Ishikawa (cell line): ENCODE data around the gene MAP4K4.

Experiments used
- CEBPB ChIP-seq: IDR thresholded peaks from 2 replicates; pipeline ENCODE4 v1.6.1; 2012
- CREB1 ChIP-seq: IDR thresholded peaks from 2 replicates; pipeline ENCODE4 v1.6.1; 2012; ENCODE audit warnings: low read depth
- EGR1 ChIP-seq: IDR thresholded peaks from 2 replicates; pipeline ENCODE4 v1.6.1; 2012
- EP300 ChIP-seq: IDR thresholded peaks from 2 replicates; pipeline ENCODE4 v1.6.1; 2012; ENCODE audit warnings: borderline replicate concordance
- FOXM1 ChIP-seq: IDR thresholded peaks from 2 replicates; pipeline ENCODE4 v1.6.1; 2012; ENCODE audit warnings: low read depth, borderline replicate concordance
- NFIC ChIP-seq: IDR thresholded peaks from 2 replicates; pipeline ENCODE4 v1.6.1; 2012
- RAD21 ChIP-seq: IDR thresholded peaks from 2 replicates; pipeline ENCODE4 v1.6.1; 2012; ENCODE audit warnings: low read depth
- TAF1 ChIP-seq: IDR thresholded peaks from 2 replicates; pipeline ENCODE4 v1.6.1; 2012; ENCODE audit warnings: low read depth, mild to moderate bottlenecking
- TCF12 ChIP-seq: IDR thresholded peaks from 2 replicates; pipeline ENCODE4 v1.6.1; 2012; ENCODE audit warnings: low read depth
- TEAD4 ChIP-seq: IDR thresholded peaks from 2 replicates; pipeline ENCODE4 v1.6.1; 2012
- YY1 ChIP-seq: IDR thresholded peaks from 2 replicates; pipeline ENCODE4 v1.6.1; 2012; ENCODE audit warnings: low read depth
- ZBTB7A ChIP-seq: IDR thresholded peaks from 2 replicates; pipeline ENCODE4 v1.6.1; 2012; ENCODE audit warnings: low read depth
- TF ChIP-seq, protein P1 (sequence below): IDR thresholded peaks from 2 replicates; pipeline ENCODE4 v1.6.1; 2012
- TF ChIP-seq, protein P2 (sequence below): IDR thresholded peaks from 2 replicates; pipeline ENCODE4 v1.6.1; 2012; ENCODE audit warnings: low read depth, mild to moderate bottlenecking
- TF ChIP-seq, protein P3 (sequence below): IDR thresholded peaks from 2 replicates; pipeline ENCODE4 v1.6.1; 2012

MAP4K4 gene

DNA sequence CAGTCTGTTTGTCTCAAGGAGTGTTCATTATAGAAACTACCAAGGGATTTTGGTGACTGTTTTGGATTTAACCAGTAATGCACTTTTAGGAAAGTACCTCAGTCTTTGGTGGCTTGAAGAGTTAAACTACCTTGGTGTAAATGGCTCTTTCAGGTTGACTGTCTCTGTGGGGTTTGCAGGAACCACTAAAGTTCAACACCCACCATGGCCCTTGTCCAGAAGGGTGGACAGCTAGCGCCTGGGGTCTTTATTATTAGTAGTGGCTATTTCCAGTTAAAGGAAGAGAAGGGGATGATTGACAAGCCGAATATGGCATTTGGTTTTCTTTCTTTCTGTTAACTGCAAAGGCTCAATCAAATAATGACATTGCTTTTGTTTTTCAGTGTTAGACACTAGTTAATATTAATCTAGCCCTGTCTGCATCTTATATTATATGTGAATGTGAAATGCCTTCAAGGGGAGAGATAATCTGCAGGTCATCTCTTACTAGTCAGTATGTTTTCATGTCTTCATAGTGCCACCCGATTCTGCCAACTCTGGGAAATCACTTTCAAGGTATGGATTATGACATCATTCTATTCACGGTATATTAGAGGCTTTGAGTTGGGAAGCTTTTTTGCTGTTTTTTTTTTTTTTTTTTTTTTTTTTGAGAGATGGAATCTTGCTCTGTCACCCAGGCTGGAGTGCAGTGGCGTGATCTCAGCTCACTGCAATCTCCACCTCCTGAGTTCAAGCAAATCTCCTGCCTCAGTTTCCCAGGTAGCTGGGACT is 56.4 kb downstream of the MAP4K4 start:
- TF ChIP-seq EGR1 (no peak), TCF12 (no peak), FOXM1 (no peak), YY1 (no peak), CREB1 (no peak), NFIC (no peak)
- TF ChIP-seq, protein P1, sequence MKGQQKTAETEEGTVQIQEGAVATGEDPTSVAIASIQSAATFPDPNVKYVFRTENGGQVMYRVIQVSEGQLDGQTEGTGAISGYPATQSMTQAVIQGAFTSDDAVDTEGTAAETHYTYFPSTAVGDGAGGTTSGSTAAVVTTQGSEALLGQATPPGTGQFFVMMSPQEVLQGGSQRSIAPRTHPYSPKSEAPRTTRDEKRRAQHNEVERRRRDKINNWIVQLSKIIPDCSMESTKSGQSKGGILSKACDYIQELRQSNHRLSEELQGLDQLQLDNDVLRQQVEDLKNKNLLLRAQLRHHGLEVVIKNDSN, result no peak
- TF ChIP-seq, protein P2, sequence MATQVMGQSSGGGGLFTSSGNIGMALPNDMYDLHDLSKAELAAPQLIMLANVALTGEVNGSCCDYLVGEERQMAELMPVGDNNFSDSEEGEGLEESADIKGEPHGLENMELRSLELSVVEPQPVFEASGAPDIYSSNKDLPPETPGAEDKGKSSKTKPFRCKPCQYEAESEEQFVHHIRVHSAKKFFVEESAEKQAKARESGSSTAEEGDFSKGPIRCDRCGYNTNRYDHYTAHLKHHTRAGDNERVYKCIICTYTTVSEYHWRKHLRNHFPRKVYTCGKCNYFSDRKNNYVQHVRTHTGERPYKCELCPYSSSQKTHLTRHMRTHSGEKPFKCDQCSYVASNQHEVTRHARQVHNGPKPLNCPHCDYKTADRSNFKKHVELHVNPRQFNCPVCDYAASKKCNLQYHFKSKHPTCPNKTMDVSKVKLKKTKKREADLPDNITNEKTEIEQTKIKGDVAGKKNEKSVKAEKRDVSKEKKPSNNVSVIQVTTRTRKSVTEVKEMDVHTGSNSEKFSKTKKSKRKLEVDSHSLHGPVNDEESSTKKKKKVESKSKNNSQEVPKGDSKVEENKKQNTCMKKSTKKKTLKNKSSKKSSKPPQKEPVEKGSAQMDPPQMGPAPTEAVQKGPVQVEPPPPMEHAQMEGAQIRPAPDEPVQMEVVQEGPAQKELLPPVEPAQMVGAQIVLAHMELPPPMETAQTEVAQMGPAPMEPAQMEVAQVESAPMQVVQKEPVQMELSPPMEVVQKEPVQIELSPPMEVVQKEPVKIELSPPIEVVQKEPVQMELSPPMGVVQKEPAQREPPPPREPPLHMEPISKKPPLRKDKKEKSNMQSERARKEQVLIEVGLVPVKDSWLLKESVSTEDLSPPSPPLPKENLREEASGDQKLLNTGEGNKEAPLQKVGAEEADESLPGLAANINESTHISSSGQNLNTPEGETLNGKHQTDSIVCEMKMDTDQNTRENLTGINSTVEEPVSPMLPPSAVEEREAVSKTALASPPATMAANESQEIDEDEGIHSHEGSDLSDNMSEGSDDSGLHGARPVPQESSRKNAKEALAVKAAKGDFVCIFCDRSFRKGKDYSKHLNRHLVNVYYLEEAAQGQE, result no peak
- TF ChIP-seq, protein P3, sequence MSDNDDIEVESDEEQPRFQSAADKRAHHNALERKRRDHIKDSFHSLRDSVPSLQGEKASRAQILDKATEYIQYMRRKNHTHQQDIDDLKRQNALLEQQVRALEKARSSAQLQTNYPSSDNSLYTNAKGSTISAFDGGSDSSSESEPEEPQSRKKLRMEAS, result no peak

DNA sequence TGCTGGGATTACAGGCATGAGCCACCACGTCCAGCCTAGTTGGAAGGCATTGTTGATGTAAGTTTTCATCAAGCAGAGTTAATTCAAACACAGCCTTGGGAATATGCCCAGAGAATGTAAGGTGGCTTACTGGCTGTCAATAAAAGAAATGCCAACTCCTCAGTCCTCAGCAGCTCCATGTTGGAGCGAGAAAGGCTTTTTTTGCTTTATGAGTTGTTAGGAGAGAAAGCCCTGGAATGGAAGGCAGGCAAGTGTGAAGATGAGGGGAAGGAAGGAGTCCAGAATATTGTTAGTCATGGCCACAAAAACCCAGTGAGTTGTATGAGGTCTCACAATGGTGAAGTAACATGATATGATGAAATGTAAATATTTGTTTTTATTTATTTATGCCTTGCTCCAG is 57.1 kb downstream of the MAP4K4 start:
- TF ChIP-seq YY1, result no peak
- no peak for TF ChIP-seq CREB1
- TF ChIP-seq, protein P2, result no peak
- TF ChIP-seq CEBPB, result no peak
- TF ChIP-seq RAD21, result no peak
- TF ChIP-seq TEAD4, result no peak
- TF ChIP-seq FOXM1, result no peak
- TF ChIP-seq, protein P3, result no peak
- TF ChIP-seq ZBTB7A, result no peak
- TF ChIP-seq NFIC, result no peak
- TF ChIP-seq, protein P1, result no peak

DNA sequence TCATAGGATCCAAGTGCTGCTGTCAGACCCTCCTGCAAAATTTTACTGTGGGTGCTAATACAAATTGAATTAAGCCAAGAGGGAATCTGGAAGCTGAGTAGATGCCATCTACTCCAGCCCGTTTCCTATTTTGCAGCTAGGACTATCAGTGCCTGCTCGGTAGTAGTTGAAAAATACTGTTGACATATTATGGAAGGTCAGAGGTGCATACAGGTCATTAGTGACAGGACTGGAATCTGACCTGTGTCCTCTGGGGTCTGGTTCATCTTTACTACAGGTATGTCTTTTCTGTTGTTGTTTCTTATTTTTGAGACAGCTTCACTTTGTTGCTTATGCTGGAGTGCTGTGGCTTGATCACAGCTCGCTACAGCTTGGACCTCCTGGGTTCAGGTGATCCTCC is 58.8 kb downstream of the MAP4K4 start:
- no peak for TF ChIP-seq EGR1
- TF ChIP-seq, protein P3, result no peak

DNA sequence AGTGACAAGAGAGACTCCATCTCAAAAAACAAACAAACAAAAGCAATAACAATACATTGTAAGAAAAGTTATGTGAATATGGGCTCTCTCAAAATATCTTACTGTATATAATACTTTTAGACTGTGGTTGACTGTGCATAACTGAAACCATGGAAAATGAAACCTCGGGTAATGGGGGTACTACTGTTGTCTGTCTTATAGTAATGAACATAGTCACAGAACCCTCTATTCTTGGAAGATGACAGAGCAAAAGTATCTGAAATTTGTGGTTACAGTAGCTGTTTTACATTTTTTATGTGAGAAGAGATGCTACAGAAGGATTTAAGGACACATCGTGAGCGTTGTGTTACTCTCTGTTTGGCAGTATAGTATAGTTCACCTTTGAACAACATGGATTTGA is 60.5 kb downstream of the MAP4K4 start:
- TF ChIP-seq, protein P1, result no peak
- TF ChIP-seq CREB1 (no peak), NFIC (no peak), EP300 (no peak), TCF12 (no peak), TAF1 (no peak), EGR1 (no peak), TEAD4 (no peak), FOXM1 (no peak), ZBTB7A (no peak), YY1 (no peak), CEBPB (no peak), RAD21 (no peak)
- TF ChIP-seq, protein P3, result no peak
- TF ChIP-seq, protein P2, result no peak
